NCI-H2107 (cell line): ENCODE results near the gene TRIP10.
"Not testable (repeated sequence)": the region's sequence is repeated elsewhere in the genome, so short reads cannot be mapped to it uniquely, and the experiment has no call there.

Experiments
- DNase-seq: peaks from one replicate; lab custom pipeline; 2025; lab: John Stamatoyannopoulos, UW

The TRIP10 gene

GRCh38 chr19:6739390-6739882, at the start of gene TRIP10:
TSS of gene TRIP10 (plus strand) at chr19:6739680. CDS start at chr19:6739762, 82 bp downstream.
- no peak for DNase-seq

DNA sequence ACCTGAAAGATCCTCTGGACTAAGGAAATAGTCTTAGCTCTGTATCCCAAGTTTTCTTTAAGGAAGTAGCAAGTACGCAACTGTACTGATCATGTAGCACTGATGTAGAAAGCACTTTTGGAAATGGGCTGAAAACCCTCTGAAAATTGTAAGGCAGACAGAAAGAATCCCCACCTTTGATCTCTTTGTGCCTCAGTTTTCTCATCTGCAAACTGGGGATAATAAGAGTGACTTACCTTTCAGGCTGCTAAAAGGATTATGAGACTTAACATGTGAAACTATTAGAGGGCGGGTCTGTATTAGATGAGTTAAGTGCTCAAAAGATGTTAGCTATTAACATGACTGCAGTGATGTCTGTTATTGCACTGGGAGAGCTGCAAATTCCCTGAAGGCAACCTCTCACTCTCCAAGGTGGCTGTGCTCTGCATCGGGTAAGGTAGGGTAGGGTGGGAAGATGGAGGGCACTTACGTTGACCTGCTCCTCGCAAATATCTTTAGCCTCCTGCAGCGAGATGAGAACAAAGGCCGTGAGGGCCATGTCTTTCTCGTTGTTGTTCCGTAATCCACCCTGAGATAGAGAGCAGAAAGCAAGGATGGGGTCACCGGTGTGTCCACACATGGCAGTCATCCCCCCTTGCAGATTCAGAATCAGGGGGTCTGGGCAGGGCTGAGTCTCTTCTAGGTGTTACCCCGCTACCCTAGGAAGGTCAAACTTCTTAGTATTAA, 49.2 kb upstream of the TRIP10 start:
- DNase-seq = no peak

- no peak for DNase-seq
These were observed 48.1 kb upstream of the TRIP10 start for GRCh38 chr19:6691342-6691741.

DNA sequence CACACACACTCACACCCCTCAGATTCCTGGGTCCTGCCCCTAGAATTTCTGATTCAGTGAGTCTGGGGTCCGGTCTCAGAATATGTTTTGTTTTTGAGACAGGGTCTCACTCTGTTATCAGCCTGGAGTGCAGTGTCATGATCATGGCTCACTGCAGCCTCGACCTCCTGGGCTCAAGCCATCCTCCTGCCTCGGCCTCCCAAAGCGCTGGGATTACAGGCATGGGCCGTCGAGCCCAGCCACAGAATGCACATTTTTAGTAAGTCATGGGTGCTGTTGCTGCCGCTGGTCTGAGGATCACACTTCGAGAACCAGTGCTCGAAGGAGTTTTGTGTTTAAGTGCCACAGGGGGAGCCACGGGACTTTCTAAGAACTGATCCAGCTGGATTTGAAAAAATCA, 47.5 kb upstream of the TRIP10 start:
- DNase-seq = no peak

DNA sequence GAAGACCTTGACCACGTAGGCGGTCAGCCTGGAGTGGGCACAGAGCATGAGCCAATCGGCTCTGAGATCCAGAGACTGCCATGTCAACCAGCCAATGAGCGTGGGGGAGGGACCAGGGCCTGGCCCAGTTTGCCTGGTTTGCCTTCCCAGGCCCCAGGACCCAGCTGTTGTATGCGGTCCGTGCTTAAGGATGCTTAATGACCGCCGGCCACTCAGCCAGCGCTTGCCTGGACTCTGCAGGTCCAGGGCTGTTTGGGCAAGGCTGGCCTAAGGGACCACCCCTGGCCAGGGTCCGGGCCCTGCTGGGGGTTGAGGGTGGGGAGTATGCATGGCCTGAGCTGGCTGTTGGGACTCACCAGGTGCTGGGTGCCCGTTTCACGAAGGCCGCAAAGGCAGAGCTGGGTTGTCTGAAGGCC, 46.4 kb upstream of the TRIP10 start:
- DNase-seq = no peak

- DNase-seq = no peak
These were observed 45.8 kb upstream of the TRIP10 start for GRCh38 chr19:6693681-6694080.

DNA sequence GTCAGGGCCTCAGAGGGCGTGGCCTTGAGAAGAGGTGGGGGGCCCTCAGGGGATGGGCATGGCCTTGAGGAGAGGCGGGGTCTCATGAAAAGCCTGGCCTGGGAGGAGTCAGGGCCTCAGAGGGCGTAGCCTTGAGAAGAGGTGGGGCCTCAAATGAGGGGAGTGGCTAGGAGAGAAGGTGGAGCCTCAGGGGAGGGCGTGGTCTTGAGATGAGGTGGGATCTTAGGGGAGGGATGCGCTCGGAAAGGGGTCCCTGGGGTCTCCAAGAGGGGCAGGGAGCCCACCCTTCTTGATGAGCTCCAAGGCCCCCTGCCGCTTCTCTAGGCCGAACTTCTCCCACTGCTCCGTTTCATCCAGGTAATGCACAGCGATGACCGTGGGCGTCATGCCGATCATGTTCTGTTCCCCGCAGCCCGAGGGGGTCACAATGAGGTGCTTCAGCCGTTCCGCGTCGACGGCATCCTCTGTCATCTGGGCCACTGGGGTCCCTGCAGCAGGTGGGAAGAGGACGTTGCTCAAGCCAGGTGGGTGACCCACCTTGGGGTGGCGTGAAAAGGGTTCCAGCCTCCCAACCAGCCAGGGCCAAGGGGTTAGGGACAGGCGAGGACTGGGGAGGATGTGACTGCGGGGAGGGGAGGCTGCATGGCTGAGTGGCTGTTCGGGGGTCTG, 45.2 kb upstream of the TRIP10 start:
- no peak for DNase-seq

- no peak for DNase-seq
These were observed 43.1 kb upstream of the TRIP10 start for GRCh38 chr19:6696239-6696820.

DNA sequence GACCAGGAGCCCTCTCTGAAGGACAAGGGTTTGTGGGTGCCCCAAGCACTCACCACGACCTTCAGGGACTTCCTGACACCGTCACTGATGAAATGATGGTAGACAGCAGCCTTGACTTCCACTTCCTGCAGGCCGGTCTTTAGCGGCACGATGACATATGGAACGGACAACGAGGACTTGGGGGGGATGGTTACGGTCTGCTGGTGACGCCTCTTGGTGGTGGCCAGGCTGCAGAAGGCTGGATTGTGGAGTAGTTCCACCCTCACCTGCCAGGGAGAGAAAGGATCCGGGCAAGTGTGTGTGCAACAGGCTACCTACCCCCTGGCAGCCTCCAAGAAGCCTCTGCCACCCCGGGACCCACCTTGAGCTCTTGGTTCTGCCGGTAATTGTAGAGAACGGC, 42.2 kb upstream of the TRIP10 start:
- no peak for DNase-seq

DNA sequence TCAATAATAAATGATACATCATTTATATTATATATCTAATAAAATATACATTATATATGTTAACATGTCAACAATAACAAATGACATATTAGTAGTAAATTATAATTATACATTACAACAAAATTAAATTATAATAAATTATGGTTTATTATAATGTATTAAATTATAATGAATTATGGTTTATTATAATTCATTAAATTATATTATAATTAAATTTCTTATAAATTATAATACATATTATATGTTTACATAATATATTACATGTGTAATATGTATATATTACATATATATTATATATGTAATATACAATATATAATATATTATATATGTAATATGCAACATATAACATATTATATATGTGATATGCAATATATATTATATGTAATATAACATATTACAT, 39.5 kb upstream of the TRIP10 start:
- no peak for DNase-seq

DNA sequence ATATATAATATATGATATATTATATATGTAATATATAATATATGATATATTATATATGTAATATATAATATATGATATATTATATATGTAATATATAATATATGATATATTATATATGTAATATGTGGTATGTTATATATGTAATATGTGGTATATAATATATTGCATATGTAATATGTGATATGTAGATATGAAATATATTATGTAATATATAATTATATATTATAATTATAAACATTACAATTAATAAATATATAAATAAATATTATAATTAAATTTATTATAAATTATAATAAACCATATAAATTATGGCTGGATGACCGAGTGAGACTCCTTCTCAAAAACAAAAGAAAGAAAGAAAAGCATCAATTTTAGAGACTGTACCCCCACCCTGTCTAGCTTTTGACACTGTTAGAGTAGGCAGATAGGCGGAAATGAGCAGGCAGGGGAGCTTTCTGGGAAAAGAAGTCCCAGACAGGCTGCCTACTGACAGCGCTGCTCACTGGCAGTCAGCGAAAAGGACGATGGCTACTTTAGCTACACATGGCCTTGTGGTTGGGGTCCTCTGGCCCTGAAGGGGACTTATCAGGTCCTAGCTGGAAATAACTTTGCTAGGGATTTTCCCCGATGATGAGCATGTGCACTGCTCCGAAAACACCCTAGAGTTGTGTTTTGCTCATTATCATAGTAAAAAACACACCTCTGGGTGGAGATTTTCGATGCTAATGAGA, 38.7 kb upstream of the TRIP10 start:
- DNase-seq = no peak

DNA sequence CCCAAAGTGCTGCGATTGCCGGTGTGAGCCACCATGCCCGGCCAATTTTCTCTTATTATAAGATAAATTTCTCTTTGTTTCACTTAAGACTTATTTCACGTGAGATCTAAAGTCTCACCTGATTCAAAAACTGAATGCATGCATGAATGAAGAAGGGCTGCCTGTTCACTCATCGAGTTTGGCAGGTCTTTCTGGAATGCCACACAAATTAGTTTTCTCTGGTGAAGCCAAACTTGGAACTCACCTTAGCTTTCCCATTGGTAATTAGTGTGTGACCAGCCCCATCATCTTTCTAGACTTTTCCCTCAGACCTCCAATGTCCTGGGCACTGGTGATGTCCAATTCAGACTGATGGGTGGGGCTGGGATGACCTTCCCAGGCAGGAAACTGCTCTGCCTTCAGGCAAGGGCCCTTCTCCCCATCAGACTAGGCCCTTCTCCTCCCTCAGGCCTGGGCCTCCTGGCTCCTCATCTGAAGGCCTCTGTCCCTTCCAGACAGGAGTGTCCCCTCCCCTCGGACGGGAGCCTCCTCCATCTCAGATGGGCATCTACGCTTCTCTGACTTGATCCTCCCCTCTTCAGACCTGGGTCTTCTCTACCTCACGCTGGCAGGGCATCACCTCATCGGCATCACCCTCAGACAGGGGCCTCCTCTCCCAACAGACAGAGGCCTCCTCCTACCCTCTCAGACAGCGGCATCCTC, 33.4 kb upstream of the TRIP10 start:
- no peak for DNase-seq

GRCh38 chr19:6706633-6706958, 32.9 kb upstream of the TRIP10 start:
- no peak for DNase-seq

DNA sequence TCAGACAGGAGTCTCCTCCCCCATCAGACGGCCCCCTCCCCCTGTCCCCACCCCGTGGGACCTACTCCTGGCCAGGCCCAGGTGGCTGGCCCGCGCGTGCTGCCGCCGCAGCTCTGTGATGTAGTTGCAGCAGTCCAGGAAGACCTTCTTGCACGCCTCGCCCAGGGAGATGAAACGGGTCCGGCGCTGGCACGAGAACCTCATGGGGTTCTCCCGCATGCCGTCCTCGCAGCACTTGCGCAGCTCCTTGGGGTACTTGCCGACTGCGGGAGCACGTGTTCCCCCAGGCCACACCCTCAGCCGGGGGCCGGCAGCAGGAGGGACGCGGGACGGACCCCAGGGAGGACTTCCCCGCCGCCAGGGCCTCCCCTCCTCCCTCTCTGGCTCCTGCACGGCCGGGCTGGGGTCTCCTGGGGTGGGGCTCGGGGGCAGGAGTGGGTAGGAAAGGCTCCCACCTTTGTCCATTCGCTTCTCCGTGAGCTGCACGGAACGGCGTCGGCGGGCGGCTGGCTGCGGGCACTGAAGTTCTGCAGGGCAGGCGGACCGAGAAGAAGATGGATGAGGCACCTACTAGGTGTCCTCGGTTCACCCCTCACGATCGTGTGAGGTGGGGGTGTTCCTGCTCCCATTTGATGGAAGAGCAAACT, 32.3 kb upstream of the TRIP10 start:
- DNase-seq = no peak

DNA sequence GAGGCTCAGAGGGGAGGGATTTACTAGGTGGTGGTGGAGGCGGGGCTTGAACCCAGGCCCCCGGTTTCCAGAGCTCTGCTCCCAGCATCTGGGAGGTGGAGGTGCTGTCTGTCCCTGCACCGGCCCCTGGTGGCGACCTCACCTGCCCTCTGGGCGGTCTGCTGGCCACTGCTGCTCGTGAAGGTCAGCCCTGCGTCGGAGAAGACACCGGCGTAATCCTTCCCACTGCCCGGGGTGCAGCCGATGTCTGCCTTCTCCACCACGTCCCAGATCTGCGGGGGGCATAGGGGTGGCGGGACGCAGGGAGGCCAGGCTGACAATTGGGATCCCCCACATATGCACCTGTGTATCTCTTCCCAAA, 31.8 kb upstream of the TRIP10 start:
- DNase-seq = no peak

- no peak for DNase-seq
These were observed 31.1 kb upstream of the TRIP10 start for GRCh38 chr19:6708346-6708745.

GRCh38 chr19:6708913-6709312, 30.6 kb upstream of the TRIP10 start:
- not testable (repeated sequence) for DNase-seq

DNA sequence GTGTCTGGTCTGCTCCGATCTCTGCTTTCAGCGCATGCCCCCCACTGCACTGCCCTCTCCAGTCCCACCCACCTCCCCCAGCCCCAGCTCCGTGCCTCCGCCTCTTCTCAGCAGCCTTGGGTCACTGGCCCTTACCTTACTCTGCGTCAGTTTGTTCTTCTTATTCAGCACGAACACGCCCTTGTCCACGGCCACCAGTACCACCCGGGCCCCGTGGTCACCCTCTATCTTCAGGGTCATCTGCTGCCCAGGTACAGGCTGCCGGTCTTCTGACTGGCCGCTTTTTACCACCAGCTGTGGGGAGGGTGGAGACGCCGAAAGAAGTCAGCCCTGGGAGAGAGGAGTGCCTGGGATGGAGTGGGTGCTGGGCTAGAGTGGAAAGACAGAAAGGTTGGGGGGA, 29.9 kb upstream of the TRIP10 start:
- no peak for DNase-seq

DNA sequence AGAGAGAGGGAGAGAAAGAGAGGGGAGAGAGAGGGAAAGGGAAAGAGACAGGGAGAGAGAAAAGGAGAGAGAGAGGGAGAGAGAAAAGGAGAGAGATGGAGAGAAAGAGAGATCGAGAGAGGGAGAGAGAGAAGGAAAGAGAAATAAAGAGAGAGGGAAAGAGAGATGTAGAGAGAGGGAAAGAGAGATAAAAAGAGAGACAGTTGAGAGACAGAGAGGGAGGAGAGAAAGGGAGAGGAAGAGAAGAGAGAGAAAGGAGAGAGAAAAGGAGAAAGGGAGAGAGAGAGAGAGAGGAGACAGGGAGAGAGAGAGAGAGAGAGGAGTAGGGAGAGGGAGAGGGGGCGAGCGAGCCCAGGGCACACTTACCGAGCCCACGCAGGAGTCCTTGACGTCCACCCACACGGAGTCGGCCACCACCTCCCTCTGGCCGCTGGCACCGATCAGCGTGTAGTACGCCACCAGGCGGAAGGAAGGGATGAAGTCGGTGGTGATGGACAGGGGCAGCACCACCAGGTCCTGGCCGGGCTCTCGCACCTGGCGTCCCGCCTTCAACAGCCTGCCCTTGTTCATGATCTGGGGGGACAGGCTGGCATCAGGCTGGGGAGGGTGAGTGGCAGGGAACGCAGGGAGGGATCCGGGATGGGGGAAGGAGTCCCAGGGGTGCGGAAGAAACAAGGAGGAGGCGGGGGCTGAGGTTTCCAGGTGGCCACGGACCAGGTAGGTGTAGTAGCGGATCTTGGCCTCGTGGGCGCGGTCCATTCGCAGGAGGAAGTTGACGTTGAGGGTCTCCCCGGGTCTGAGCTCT, 29.0 kb upstream of the TRIP10 start:
- DNase-seq = no peak

DNA sequence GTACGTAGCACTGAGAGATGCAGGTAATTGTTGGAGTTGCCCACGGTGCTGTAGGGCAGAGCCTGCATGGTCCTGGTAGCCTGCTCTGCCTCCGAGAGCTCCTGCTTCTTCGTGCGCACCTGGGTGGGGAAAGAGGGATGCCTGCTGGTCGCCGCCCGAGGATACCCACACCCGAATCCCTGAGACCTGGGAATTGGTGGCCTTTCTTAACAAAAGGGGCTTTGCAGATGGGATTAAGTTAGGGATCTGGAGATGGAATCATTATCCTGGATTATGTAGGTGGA, 28.5 kb upstream of the TRIP10 start:
- no peak for DNase-seq

GRCh38 chr19:6711605-6712004, 27.9 kb upstream of the TRIP10 start:
- DNase-seq = no peak
